Measurements from ENCODE around the gene EHD3. TPM values are rescaled to one million over a fixed set of nuclear protein-coding genes. Genes with fewer than 3 reads are reported as not detected.

The EHD3 gene
- total and polyA plus RNA-seq, 2 of the 13 experiments (the other 11 are each of a cell fraction or from before 2014, with no cell fraction given) = 0.20 to 0.69 TPM

DNA sequence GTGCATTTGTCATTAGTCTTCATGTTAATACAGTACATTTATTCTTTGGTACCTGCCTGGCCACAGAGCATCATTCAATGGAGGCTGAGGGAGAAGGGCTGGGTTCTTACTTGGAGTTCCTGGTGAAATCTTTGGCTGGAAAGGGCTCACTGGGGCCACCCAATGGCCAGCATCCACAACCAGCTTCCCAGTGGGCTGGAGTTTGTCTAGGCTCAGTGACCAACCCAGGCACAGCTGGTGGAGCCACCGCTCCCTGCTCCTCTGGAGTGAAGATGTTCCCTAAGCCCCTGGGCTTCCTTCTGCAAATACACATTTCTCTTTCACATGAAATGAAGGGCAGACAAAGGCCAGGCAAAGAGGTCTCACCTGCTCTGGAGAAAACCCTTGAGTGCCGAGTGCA lies 34.4 kb downstream of the EHD3 start:
- Histone ChIP-seq H3K9ac (ENCODE audit: insufficient read depth, low read depth, low read length) (no peak overlapping the region), H3K27me3 (ENCODE audit: control insufficient read depth in 1 of 2, insufficient read depth in 2 of 2, low read length in 2 of 2) (peaks cover 0 to 1% of the 10 kb centered on the region in 2 experiments; a peak in 2 of 5 replicates), H3K4me3 (replicated peaks in 1 of 3; ENCODE audit: insufficient read depth in 1 of 3, low read depth in 2 of 3, low read length in 3 of 3) (no peak overlapping the region), H3K9me3 (ENCODE audit: low read length) (no peaks in the 10 kb centered on the region), H3K4me2 (ENCODE audit: low read depth, low read length) (no peak overlapping the region), H4K20me1 (ENCODE audit: insufficient read depth, low read length) (no peaks in the 10 kb centered on the region), H3K27ac (ENCODE audit: extremely low read length, insufficient read depth, low read length) (no peak overlapping the region), H3K79me2 (ENCODE audit: insufficient read depth, low read length) (no peaks in the 10 kb centered on the region), H2AFZ (ENCODE audit: low read length) (no peak overlapping the region), H3K36me3 (replicated peaks in 1 of 2; ENCODE audit: control insufficient read depth in 1 of 2, insufficient read depth in 2 of 2, low read length in 2 of 2) (no peaks in the 10 kb centered on the region), H3K4me1 (ENCODE audit: insufficient read depth, low read length) (no peaks in the 10 kb centered on the region)
- no peak for TF ChIP-seq STAG1 (CRISPR knock-in tag; IDR thresholded peaks at IDR 0.05)
- TF ChIP-seq TBX3 (IDR thresholded peaks at IDR 0.05; ENCODE audit: borderline replicate concordance) = no peak
- TF ChIP-seq, protein P1, sequence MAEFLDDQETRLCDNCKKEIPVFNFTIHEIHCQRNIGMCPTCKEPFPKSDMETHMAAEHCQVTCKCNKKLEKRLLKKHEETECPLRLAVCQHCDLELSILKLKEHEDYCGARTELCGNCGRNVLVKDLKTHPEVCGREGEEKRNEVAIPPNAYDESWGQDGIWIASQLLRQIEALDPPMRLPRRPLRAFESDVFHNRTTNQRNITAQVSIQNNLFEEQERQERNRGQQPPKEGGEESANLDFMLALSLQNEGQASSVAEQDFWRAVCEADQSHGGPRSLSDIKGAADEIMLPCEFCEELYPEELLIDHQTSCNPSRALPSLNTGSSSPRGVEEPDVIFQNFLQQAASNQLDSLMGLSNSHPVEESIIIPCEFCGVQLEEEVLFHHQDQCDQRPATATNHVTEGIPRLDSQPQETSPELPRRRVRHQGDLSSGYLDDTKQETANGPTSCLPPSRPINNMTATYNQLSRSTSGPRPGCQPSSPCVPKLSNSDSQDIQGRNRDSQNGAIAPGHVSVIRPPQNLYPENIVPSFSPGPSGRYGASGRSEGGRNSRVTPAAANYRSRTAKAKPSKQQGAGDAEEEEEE (CRISPR knock-in tag; IDR thresholded peaks at IDR 0.05; ENCODE audit: borderline replicate concordance) = no peak
- no peak for TF ChIP-seq MYC (CRISPR knock-in tag; IDR thresholded peaks at IDR 0.05; ENCODE audit: borderline replicate concordance)
- no peak for TF ChIP-seq RORA (CRISPR knock-in tag; IDR thresholded peaks at IDR 0.05)
- no peak for TF ChIP-seq KLF9 (CRISPR knock-in tag; IDR thresholded peaks at IDR 0.05; ENCODE audit: low read depth)
- TF ChIP-seq, protein P2, sequence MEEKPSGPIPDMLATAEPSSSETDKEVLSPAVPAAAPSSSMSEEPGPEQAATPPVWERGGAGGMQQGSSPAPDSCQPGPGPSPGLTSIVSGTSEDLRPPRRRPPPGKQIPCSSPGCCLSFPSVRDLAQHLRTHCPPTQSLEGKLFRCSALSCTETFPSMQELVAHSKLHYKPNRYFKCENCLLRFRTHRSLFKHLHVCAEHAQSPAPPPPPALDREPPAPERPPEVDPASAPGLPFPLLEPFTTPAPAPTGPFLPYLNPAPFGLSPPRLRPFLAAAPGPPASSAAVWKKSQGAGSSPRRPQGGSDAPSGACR (CRISPR knock-in tag; IDR thresholded peaks at IDR 0.05) = no peak
- TF ChIP-seq KDM5A (IDR thresholded peaks at IDR 0.05; ENCODE audit: borderline replicate concordance, low read length) = no peak
- TF ChIP-seq ZNF101 (CRISPR knock-in tag; IDR thresholded peaks at IDR 0.05; ENCODE audit: borderline replicate concordance, low read depth) = no peak
- TF ChIP-seq MEF2D (CRISPR knock-in tag; IDR thresholded peaks at IDR 0.05) = no peak
- no peak for TF ChIP-seq ADNP (CRISPR knock-in tag; IDR thresholded peaks at IDR 0.05)
- intact Hi-C loops (cut with micrococcal nuclease; ENCODE audit: unreplicated experiment) = no loop called here
- 68% methylated on average over 2 of the region's 2 CpGs for WGBS (ENCODE audit: low lambda C conversion rate)
- ChIA-PET CTCF (ENCODE audit: low intra/inter-chr PET ratio, low total read pairs) (no interaction called here), POLR2A (no interaction called here)
- no peak for DNase-seq (ENCODE audit: low spot score)
- ATAC-seq = no peak; the same call in 2 of the 3 replicates
- in situ Hi-C loops (cut with HindIII; ENCODE audit: extremely low pct_ligation_motif_present, low pct_unique_long_range_greater_than_20kb) = no loop called here
- no peak for FAIRE-seq
- no TSS peak for BruUV-seq (replicated peaks)

Data from HepG2 (cell line).